IPS-11a (cell line): ENCODE results near the gene CPZ.

Experiments used
- H3K4me3 ChIP-seq: one replicate; pipeline ENCODE4 v1.5.1; 2013; ENCODE audit warnings: low read depth, low read length, control low read depth

Gene CPZ

GRCh38 chr4:8593264-8594096 lies 915 bp downstream of the CPZ start:
- peak overlapping the region; percentile 33 for H3K4me3 ChIP-seq

GRCh38 chr4:8594097-8595038 lies 1.8 kb downstream of the CPZ start:
- peak overlapping the region; percentile 33 for H3K4me3 ChIP-seq

GRCh38 chr4:8595237-8596087 lies 2.9 kb downstream of the CPZ start:
- H3K4me3 ChIP-seq: no peak overlapping the region

- no peak overlapping the region for H3K4me3 ChIP-seq
These were observed 4.3 kb downstream of the CPZ start for GRCh38 chr4:8596891-8597290.

- H3K4me3 ChIP-seq: no peak overlapping the region
These were observed 4.8 kb downstream of the CPZ start for GRCh38 chr4:8597319-8597718.

- no peak overlapping the region for H3K4me3 ChIP-seq
These were observed 5.2 kb downstream of the CPZ start for GRCh38 chr4:8597791-8598190.

- H3K4me3 ChIP-seq: no peak overlapping the region
These were observed 6.0 kb downstream of the CPZ start for GRCh38 chr4:8598391-8599090.

- no peak overlapping the region for H3K4me3 ChIP-seq
These were observed 6.5 kb downstream of the CPZ start for GRCh38 chr4:8599091-8599460.

- H3K4me3 ChIP-seq: no peak overlapping the region
These were observed 7.1 kb downstream of the CPZ start for GRCh38 chr4:8599657-8600056.

- no peak overlapping the region for H3K4me3 ChIP-seq
These were observed 7.7 kb downstream of the CPZ start for GRCh38 chr4:8600266-8600665.

- no peak overlapping the region for H3K4me3 ChIP-seq
These were observed 8.1 kb downstream of the CPZ start for GRCh38 chr4:8600686-8601085.

- no peak overlapping the region for H3K4me3 ChIP-seq
These were observed 8.5 kb downstream of the CPZ start for GRCh38 chr4:8601086-8601485.

- H3K4me3 ChIP-seq: no peak overlapping the region
These were observed 9.0 kb downstream of the CPZ start for GRCh38 chr4:8601556-8601955.

- no peak overlapping the region for H3K4me3 ChIP-seq
These were observed 10.3 kb downstream of the CPZ start for GRCh38 chr4:8602686-8603430.

- H3K4me3 ChIP-seq: no peak overlapping the region
These were observed 11.4 kb downstream of the CPZ start for GRCh38 chr4:8603931-8604330.

- no peak overlapping the region for H3K4me3 ChIP-seq
These were observed 12.7 kb downstream of the CPZ start for GRCh38 chr4:8605289-8605688.

GRCh38 chr4:8606476-8606875 lies 13.9 kb downstream of the CPZ start:
- H3K4me3 ChIP-seq: no peak overlapping the region

- no peak overlapping the region for H3K4me3 ChIP-seq
These were observed 14.4 kb downstream of the CPZ start for GRCh38 chr4:8606966-8607365.

- no peak overlapping the region for H3K4me3 ChIP-seq
These were observed 15.3 kb downstream of the CPZ start for GRCh38 chr4:8607603-8608481.
